GM21360 (cell line): ENCODE results near the gene RSPH1.
A peak's percentile ranks its signal among the peaks of the same experiment; 100 is the strongest.
"Not testable (repeated sequence)": the region's sequence is repeated elsewhere in the genome, so short reads cannot be mapped to it uniquely, and the experiment has no call there.

ENCODE experiments used
- ATAC-seq: cut with Tn5 transposase; IDR thresholded peaks from one replicate; pipeline ENCODE4 v1.9.1; 2021; ENCODE audit warnings: mild to moderate bottlenecking, moderate library complexity; ENCODE audit not compliant: unreplicated experiment

The RSPH1 gene

DNA sequence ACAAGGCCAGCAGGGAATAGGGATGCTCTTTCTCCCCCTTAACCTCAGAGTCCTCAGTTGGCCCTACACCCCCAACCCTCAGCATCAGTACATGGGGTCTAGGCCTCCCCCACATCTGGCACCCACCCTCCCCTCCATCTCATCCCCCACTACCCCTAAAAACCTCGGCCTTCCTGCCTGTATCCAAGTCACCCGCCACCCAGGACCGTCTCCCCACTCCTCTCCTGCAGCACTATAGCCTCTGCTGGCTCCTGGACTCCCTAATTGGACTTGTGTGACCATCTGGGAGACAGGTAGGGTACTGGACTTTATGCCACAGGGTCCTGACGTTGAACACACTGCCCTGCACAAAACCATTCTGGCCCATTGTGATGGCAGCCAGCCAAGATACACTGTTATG lies 6.0 kb downstream of the RSPH1 start:
- no peak for ATAC-seq

DNA sequence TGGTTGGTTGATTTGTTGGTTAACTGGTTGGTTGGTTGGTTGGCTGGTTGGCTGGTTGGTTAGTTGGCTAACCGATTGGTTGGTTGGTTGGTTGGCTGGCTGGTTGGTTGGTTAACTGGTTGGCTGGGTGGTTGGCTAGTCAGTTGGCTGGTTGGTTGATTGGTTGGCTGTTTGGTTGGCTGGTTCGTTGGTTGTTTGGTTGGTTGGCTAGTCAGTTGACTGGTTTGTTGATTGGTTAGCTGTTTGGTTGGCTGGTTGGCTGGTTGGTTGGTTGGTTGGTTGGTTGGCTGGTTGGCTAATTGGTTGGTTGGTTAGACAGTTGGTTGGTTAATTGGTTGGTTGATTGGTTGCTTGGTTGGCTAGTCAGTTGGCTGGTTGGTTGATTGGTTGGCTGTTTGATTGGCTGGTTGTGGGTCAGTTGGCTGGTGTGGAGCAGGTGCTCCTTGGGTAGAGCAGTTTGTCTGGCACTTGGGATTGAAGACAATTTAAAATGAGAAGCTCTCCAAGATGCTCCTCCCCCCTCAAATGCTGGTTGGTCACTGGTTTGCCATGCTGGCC lies 6.9 kb downstream of the RSPH1 start:
- ATAC-seq: no peak

DNA sequence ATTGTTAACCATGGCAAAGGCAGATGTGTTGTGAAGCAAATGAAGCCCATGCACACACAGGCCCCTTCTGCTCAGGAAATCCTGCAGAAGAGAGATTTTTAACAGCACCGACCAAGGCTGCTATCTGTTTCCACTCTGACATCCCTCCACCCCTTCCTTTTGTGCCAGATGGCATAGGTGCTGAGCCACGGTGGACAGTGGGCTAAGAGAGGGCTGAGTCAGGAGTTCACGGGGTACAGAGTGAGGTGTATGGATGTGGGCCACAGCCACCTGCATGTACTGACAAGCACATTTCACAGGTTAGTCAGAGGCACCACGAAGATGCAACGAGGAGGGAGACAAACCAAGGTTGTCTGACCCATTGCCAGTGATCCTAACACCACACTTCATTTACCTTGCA lies 9.5 kb downstream of the RSPH1 start:
- ATAC-seq: no peak

DNA sequence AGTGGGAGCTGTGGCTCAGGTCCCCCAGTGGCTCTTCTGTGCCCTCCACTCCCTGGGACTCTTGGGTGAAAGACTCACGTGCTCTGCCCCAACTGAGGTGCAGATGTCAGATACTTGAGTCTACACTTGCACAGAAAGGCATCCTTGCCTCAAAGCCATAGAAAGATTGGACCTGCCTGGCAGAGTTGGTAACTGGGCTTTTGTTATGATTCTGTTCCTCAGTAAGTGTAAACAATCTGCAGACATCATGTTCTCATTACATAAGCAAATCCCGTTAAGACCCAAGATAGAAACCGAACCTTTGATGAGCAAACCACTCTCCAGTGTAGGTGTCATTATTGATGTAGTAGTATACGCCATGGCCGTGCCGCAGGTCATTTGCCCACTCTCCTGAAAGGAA lies 10.0 kb downstream of the RSPH1 start:
- ATAC-seq: no peak

DNA sequence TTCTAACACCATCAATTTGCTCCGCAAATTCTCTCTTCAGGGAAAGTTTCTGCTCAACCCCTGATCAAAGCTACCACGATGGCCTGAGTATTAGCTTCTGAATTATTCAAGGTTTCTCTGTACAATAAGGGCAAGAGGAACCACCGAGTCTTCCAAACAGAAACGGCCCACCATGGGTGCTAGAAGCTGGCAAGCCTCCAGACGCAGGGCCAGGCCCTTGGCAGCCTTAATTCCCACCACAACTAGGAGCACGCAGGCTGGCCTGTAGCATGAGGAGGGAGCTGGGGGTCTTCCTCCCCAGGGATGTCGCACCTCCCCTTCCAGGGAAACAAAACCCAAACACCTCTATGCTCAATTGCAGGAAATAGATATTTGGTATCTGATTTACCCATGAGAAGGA lies 11.1 kb downstream of the RSPH1 start:
- ATAC-seq: no peak

DNA sequence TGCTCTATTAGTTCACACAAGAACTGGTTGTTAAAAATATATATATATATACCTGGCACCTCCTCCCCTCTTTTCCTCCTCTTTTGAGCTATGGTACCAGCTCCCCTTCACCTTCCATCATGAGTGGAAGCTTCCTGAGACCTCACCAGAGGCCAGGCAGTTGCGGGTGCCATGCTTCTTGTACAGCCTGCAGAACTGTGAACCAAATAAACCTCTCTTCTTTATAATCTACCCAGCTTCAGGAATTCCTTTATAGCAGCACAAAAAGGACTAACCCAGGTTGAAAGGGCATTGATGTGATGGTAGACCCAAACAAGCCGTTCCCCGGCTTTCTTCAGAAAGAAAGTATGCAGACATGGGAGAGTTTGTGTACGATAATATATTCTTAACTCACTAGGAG lies 14.9 kb downstream of the RSPH1 start:
- no peak for ATAC-seq

GRCh38 chr21:42480736-42481135 lies 15.3 kb downstream of the RSPH1 start:
- ATAC-seq: no peak

- no peak for ATAC-seq
These were observed 16.4 kb downstream of the RSPH1 start for GRCh38 chr21:42479582-42479981.

DNA sequence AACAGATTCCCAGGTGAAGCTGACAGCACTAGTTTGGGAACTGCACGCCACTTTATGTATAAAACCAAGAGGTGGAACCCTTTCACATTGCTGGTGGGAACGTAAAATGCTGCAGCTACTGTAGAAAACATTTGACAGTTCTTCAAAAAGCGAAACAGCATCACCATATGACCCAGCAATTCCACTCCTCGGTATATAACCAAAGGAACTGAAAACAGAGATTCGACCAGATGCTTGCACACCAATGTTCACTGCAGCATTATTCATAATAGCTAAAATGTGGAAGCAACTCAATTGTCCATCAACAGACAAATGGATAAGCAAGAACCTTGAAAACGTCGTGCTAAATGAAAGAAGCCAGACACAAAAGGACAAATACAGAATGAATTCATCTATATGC lies 17.5 kb downstream of the RSPH1 start:
- ATAC-seq: no peak

- no peak for ATAC-seq
These were observed 19.4 kb downstream of the RSPH1 start for GRCh38 chr21:42476388-42477331.

DNA sequence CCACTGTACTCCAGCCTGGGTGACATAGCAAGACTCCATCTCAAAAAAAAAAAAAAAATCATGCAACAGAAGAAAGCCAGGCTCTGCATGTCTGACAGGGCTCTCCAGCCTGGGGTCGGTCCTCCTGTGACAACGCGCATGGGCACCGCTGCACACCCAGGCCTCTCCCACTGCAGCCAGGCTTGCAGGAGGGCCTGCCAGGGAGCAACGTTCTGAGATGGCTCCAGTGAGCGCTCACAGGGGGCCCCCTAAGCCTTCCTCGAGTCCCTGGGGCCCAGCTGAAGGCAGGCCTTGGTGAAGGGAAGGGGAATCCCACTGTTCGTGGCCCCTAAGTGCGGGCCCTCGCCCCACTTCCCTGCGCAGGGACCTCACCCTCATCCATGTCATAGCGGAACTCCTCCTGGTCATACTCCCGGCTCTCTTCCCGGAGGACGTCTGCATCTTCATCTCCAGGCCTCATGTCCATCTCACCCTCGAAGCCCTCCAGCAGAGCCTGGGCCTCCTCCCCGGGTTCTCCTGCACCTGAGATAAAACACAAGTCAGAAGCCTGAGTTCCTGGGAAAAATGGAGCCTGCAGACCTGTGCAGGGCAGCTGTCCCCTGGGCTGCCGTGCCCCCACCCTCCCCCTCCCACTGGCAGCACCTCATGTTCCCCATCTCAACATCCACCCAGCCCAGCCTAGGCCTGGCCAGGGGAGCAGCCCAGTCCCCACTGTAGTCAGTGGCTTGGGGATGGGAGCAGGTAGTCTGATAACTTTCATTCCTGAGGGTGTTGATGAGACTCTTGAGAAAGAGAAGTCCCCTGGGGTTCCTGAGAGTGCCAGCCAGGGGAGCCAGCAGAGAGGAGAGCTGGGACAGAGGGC lies 20.3 kb downstream of the RSPH1 start:
- ATAC-seq: no peak

- ATAC-seq: no peak
These were observed 21.0 kb downstream of the RSPH1 start for GRCh38 chr21:42475036-42475435.

DNA sequence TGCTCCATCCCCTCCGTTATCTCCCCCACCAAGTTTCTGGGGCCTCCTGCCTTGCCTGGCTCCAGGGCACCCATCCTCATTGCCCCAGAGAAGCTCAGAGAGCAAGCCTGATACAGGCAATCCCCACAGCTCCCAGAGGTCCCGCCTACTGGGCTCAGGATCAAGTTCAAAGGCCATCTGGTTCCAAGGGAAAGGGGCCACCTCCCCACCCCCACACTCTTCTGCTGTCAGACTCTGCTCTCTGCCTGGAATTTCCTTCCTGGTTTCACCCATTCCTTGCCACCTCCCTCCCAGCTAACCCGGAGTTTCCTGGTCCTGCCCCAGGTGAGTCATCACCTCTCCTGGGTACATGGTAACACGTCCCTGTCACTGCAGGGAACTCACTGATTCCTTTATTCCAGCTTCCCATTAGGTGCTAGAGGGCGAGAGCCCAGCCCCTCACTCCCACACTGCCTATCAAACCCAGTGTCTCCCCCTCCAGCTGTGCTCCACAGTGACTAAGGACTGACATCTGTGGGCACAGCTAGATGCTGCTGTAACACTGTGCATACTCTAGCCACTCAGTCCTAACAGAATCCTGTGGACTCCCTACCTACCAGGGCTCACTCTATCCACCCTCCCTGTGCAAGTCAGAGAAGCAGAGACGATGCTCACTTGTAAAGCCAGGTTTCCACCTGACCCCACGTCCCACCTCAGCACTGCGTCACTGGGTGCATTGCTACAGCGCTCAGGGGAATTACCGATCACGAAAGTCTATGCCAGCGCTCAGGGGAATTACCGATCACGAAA lies 21.8 kb downstream of the RSPH1 start:
- ATAC-seq: peak; percentile 72

DNA sequence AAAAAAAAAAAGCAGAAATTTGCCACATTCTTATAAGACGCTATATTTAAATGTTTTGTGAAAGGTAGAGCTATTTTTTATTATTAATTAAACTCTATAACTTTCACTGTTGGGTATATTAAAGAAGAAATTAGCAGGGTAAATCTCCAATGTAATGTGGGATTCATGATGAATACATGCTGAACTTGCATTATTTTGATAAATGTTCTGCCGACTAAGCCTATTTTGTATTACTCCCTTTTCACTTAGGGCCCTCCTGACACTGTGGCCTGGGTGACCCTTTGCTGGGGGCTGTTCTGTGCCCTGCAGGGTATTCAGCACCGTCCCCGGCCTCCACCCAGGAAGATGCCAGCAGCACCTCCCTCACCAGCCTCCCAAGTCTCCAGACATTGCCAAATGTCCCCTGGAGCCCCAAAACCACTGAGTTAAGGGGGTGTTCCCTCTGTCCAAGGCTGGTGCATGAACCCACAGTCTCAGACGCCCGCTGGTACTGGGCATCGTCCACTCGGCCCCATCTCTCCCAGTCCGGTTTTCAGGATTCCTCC lies 22.5 kb downstream of the RSPH1 start:
- ATAC-seq: no peak

DNA sequence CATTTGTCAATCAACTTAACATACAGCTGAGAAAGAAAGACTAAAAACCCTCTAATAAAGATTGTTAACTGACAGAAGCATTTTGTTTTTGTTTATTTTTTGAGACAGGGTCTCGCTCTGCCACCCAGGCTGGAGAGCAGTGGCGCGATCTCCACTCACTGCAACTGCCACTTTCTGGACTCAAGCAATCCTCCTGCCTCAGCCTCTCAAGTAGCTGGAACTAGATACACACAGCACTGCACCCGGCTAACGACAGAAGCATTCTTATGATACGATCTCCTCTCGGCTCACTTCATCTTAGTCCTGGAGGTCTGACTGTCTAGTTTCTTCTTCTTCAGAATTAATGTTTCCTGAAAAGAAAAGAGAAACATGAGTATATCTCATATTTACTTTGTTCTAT lies 23.5 kb downstream of the RSPH1 start:
- no peak for ATAC-seq

DNA sequence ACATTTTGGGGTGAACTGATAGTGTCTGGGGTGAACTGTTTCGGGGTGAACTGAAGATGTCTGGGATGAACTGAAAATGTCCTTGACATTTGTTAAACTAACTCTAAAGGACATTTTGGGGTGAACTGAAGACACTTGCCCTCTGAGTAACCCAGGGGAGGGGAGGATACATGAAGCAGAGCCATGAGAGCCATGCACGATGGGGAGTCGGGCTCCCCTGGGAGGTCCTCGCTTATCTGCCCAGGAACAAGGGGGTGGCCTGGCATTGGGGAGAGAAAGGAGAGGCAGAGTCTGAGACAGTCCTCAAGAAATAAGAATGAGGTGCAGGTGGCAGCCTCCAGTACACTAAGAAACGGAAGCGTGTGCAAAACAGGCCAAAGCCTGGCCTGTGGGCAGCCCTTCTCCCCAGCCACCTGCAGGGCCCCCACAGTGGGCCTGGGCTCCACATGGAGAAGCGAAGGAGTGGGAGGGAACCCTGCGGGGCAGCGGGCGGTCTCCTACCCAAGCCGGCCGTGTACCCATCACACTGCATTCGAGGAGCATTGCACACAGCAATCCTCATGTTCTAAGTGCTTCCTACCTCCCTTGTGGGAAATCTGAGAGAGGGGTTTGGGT lies 24.2 kb downstream of the RSPH1 start:
- no peak for ATAC-seq

DNA sequence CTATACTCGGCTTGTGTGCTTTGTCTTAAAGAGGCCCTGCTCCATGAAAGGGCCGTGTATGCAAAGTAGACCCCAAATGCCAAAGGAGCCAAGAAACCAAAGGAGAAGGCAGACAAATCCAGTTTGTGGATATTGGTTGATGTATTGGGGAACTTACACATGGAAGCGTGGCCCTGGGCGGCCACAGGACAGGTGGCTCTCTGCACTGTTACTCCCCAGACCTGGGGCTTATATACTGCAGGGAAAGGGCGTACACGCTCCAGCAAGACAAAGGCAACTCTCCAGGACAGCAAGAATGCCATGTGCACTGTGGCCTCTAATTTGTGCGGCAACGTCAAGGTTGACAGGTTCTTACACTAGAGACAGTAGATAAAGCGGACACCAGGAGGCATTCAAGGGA lies 24.8 kb downstream of the RSPH1 start:
- ATAC-seq: no peak

GRCh38 chr21:42469726-42470125 lies 26.3 kb downstream of the RSPH1 start:
- not testable (repeated sequence) for ATAC-seq

DNA sequence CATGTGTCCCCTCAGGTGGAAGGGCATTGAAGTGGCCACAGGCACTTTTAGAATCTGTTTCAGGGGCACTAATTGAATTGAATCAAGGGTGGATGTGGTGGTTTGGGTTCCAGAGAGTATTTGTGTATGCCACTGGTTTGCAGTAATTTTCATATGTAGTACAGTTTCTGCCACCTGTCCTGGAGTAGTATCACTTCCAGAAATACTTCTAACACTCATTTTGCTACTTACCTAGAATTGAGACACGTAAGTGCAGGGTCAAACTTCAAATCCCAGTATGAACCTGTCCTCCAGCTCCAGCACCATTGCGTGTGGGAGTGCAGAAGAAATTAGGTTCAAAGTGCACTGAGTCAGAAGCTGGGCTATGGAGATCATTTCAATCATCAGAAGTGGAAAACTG lies 26.8 kb downstream of the RSPH1 start:
- peak; percentile 38 for ATAC-seq

GRCh38 chr21:42468491-42469131 lies 27.4 kb downstream of the RSPH1 start:
- no peak for ATAC-seq
